ENCODE data around the gene TMEM182. TPM values are rescaled to one million over a fixed set of nuclear protein-coding genes. Genes with fewer than 3 reads are reported as not detected.

Gene TMEM182
- total RNA-seq, 2 donors from 2014 or later: 75.4 to 212 TPM

DNA sequence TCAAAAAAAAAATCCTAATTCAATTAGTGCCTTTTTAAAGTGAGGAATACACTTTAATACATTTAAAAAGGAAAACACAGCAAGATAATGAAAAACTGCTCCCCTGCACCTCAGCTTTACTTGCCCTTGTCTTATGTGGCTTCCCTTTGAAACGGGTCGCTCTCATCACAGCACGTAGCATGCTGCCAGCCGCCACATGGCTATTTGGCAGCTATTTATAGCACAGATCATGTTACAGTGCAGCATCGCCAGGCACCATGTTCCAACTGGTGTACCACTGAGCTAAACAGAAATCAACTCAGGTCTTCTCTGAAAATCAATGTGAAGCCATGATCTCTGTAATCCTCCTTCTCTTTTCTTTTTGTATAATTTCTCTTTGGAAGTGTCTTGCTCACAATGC, 65.1 kb downstream of the TMEM182 start:
- H3K27ac ChIP-seq: peak overlapping the region; percentile 61 to 85
- H3K27me3 ChIP-seq: no peaks in the 10 kb centered on the region
- H3K9me3 ChIP-seq: no peaks in the 10 kb centered on the region
- no peak for DNase-seq (ENCODE audit: low spot score)
- H3K4me3 ChIP-seq: no peak overlapping the region
- peaks cover 0 to 11% of the 10 kb centered on the region in 2 donors for H3K4me1 ChIP-seq
- no peaks in the 10 kb centered on the region for H3K36me3 ChIP-seq
- TF ChIP-seq, protein P1, sequence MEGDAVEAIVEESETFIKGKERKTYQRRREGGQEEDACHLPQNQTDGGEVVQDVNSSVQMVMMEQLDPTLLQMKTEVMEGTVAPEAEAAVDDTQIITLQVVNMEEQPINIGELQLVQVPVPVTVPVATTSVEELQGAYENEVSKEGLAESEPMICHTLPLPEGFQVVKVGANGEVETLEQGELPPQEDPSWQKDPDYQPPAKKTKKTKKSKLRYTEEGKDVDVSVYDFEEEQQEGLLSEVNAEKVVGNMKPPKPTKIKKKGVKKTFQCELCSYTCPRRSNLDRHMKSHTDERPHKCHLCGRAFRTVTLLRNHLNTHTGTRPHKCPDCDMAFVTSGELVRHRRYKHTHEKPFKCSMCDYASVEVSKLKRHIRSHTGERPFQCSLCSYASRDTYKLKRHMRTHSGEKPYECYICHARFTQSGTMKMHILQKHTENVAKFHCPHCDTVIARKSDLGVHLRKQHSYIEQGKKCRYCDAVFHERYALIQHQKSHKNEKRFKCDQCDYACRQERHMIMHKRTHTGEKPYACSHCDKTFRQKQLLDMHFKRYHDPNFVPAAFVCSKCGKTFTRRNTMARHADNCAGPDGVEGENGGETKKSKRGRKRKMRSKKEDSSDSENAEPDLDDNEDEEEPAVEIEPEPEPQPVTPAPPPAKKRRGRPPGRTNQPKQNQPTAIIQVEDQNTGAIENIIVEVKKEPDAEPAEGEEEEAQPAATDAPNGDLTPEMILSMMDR (IDR thresholded peaks at IDR 0.05): no peak

DNA sequence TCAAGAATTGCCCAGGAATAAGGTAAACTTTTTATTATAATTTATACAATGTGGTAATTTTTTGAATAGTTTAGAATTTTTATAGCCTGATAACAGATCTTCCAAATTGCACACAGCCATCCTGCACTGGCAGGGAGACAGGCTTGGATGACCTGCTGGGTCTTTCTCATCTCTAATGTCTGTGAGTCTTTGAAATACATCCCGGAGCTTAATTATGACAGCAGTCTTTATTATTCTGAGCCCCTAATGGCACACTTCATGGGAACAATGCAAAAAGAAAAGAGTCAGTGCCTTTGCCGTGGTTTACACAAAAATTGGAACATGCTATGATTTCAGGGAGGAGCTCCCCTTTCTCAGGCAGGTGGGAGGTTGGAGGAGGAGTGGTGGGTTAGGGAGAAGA, 71.0 kb downstream of the TMEM182 start:
- Histone ChIP-seq H3K4me1 (peaks cover 0 to 7% of the 10 kb centered on the region in 2 donors), H3K27me3 (no peaks in the 10 kb centered on the region), H3K36me3 (no peaks in the 10 kb centered on the region), H3K27ac (no peak overlapping the region), H3K9me3 (no peaks in the 10 kb centered on the region), H3K4me3 (no peak overlapping the region)
- DNase-seq (ENCODE audit: low spot score): no peak
- TF ChIP-seq, protein P1 (IDR thresholded peaks at IDR 0.05): no peak

DNA sequence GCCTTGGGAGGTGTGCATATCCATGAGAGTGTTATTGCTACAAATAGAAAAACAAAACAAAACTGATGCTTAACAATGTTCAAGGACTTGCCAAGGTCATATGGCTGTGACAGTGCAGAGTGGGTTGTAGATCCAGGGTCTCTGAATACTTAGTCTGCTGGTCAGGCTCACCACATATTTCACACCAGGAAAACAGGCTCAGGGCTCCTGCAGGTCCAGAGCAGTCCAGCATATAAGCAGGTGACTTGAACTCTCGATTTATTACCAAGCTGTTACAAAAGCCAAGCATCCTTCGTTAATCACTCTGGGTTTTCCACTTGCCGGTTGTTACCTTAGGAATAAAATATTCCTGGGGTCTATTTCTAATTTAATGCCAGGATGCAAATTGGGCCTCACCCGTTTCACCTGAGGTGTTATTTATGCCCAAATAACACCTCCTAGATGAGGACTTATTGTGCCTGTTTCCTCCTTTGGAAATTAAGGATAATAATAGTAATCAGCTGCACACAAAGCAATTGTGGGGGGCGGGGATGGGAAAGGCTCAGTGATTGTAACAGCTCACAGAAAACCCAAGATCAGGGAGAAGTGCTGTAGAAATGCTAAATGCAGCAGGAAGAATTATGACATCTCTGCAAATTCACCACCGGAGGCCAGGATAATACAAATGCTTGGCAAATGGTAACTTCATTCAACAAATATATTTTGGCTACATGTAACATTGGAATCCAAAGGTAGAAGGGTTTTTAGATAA, 72.9 kb downstream of the TMEM182 start:
- no peaks in the 10 kb centered on the region for H3K9me3 ChIP-seq

DNA sequence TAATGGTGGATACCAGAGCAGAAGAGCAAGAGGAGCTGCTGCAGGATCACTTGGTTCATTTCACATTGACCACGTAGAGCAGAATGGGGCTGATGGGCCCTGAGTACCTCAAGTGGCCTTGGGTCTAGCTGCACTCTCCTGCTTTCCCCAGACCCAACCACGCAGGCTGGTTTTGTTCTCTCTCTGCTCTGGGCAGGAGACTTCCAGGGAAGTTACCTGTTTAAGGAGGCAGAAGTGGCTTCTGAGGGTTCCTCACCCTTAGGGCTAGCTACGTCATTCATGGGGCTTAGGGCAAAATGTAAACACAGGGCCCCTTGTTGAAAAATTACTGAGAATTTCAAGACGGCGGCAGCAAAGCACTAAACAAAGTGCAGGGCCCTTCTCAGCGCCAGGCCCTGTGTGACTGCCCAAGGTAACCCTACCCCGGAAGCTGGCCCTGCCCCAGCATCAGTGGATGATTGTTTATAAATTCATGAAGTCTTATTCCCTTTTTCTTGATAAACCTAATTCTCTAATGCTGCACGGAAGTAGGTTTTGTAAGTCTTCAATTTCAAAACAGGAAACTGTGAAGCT, 75.9 kb downstream of the TMEM182 start:
- no peak overlapping the region for H3K4me3 ChIP-seq
- DNase-seq (ENCODE audit: low spot score): no peak

More for the DNA sequence above, 72.9 kb downstream of the TMEM182 start:
- Histone ChIP-seq H3K27me3 (no peaks in the 10 kb centered on the region), H3K27ac (no peak overlapping the region), H3K4me3 (no peak overlapping the region), H3K4me1 (peaks cover 0 to 10% of the 10 kb centered on the region in 2 donors), H3K36me3 (no peaks in the 10 kb centered on the region)
- no peak for DNase-seq (ENCODE audit: low spot score)
- TF ChIP-seq, protein P1 (IDR thresholded peaks at IDR 0.05): no peak

DNA sequence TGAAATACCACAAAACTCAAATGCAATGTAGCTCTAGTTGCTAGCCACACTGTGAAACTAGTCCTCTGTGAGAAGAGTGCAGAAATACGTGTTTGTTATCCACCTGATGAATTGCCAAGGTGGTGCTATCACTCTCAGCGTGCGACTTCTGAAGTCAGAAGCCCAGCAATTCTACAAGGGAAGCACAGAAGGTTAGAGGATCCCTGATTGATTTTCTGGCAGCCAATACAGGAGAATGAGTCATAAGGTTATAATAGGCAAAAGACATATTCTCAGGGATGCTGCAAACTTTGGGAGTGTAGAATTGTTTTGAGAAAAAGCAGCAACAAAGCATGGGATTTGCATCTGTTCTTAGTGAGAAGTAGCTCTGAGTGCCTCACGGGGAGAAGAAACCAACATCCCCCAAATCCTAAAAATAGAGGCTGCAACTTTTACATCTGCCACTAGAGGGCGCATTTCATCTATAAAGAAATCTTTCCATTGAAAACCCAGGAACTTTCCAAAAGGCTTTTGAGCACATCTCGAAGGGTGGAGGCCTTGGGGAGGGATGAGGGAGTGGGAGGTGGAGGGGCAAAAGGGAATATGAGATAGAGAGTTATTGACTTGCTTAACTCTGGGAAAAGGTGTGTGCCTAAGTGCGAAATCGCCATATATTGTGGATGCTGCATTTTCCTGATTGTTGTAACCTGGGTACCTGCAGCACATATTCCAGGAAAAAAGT, 78.0 kb downstream of the TMEM182 start:
- H3K4me1 ChIP-seq: peaks cover 0 to 9% of the 10 kb centered on the region in 2 donors
- H3K9me3 ChIP-seq: no peaks in the 10 kb centered on the region
- H3K27me3 ChIP-seq: no peaks in the 10 kb centered on the region
- TF ChIP-seq, protein P1 (IDR thresholded peaks at IDR 0.05): peak; percentile 84 to 88
- H3K27ac ChIP-seq: no peak overlapping the region
- no peaks in the 10 kb centered on the region for H3K36me3 ChIP-seq
- DNase-seq (ENCODE audit: low spot score): no peak
- H3K4me3 ChIP-seq: no peak overlapping the region

More for the DNA sequence above, 75.9 kb downstream of the TMEM182 start:
- H3K4me1 ChIP-seq: peaks cover 0 to 11% of the 10 kb centered on the region in 2 donors
- TF ChIP-seq, protein P1 (IDR thresholded peaks at IDR 0.05): no peak
- no peaks in the 10 kb centered on the region for H3K9me3 ChIP-seq
- H3K27ac ChIP-seq: no peak overlapping the region
- no peaks in the 10 kb centered on the region for H3K36me3 ChIP-seq
- H3K27me3 ChIP-seq: no peaks in the 10 kb centered on the region

All from right atrium auricular region (tissue), 2 donors.